Measurements from ENCODE around the gene RYR2.

DNA sequence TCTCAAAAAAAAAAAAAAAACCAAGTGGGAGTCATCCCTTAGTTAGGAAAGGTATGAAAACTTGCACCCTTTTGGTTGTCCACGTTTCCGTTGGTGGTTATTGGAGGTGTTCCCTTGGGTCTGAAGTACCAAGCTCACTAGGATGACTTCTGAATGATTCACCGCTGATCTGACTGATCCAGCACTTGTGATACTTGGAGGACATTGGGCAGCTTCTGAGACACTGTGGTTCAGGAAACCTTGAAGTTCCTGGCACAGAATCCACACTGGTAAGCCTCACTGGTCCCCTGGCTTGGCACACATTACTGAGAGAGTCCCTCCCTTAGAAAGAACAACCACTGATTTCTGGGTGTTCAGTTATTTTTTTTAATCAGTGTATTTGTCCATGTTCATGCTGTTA lies 91.9 kb downstream of the RYR2 start:
- TF ChIP-seq POLR2AphosphoS5 (IDR thresholded peaks at IDR 0.05): no peak
- no peak for TF ChIP-seq CTCF (IDR thresholded peaks at IDR 0.05)
- no peak for TF ChIP-seq POLR2A (IDR thresholded peaks at IDR 0.05)
